K562 (cell line): ENCODE results near the gene TJP2. TPM values are rescaled to one million over a fixed set of nuclear protein-coding genes. Genes with fewer than 3 reads are reported as not detected.
A peak's percentile ranks its signal among the peaks of the same experiment; 100 is the strongest.

Experiments
- ATAC-seq: fragments of 200-7000 bp; cut with Tn5 transposase; 3 replicates; pipeline ENCODE4 v1.9.1; 2020; ENCODE audit warnings: moderate library complexity
- BruUV-seq: library from RNA; stranded (reverse); fragments of 400-500 nt; replicated peaks from 2 replicates; lab custom pipeline; 2021; lab: Mats Ljungman, UMichigan
- CTCF ChIA-PET: fragments of 300-600 bp; formaldehyde crosslinking; extraction: SDS; loops from one replicate; lab custom pipeline; 2021; ENCODE audit warnings: low intra/inter-chr PET ratio; lab: Yijun Ruan, JAX
- POLR2A ChIA-PET: fragments of 300-600, 350-650 bp; sonication (Branson Sonifier 250); formaldehyde crosslinking; extraction: SDS; loops from one replicate; lab custom pipeline; 2021; ENCODE audit warnings: antibody characterized with exemption, inconsistent platforms; lab: Yijun Ruan, JAX
- DNase-seq, 4 experiments: peaks; one replicate each; pipeline versions ENCODE4 v3.0.0 to v3.0.0-alpha.2; 2011 to 2018; ENCODE audit warnings: low spot score in 3 of 4, mixed read lengths in 3 of 4; ENCODE audit errors: extremely low read depth in 1 of 4
- FAIRE-seq: peaks from 2 replicates; lab custom pipeline; 2011; peaks lifted over from hg19 to GRCh38; lab: Jason Lieb, UNC
- H2AFZ ChIP-seq: 2 replicates; pipeline ENCODE4 v1.6.0; 2011; ENCODE audit warnings: low read depth, low read length, control low read depth, inconsistent platforms
- H3K27ac ChIP-seq: fragments of 200-600 bp; 3 replicates; pipeline ENCODE4 v1.8.0; 2011; ENCODE audit warnings: low read depth, mild to moderate bottlenecking, control low read depth, inconsistent platforms, low read length, moderate library complexity, mixed read lengths; ENCODE audit errors: extremely low read depth
- H3K27me3 ChIP-seq, 2 experiments: fragments of 300-600 bp in 1 of 2; 2 replicates in 1 of 2; 3 replicates in 1 of 2; pipeline versions ENCODE4 v1.6.0 to v1.8.0; 2011; ENCODE audit warnings: inconsistent platforms in 2 of 2, low read length in 2 of 2, mild to moderate bottlenecking in 1 of 2, mixed read lengths in 1 of 2, moderate library complexity in 1 of 2; ENCODE audit not compliant: control insufficient read depth in 2 of 2, insufficient read depth in 2 of 2
- H3K36me3 ChIP-seq: fragments of 300-600 bp; 3 replicates; pipeline ENCODE4 v1.8.0; 2011; ENCODE audit warnings: mild to moderate bottlenecking, low read length, inconsistent platforms; ENCODE audit not compliant: control insufficient read depth, insufficient read depth
- H3K4me1 ChIP-seq, 2 experiments: fragments of 200-600 bp in 1 of 2; replicated peaks in 1 of 2; 2 replicates in 1 of 2; 3 replicates in 1 of 2; pipeline versions ENCODE4 v1.5.1 to v1.8.0; 2011; ENCODE audit warnings: inconsistent platforms in 2 of 2, low read length in 2 of 2, mild to moderate bottlenecking in 1 of 2, mixed read lengths in 1 of 2, moderate library complexity in 1 of 2; ENCODE audit not compliant: control insufficient read depth in 2 of 2, insufficient read depth in 2 of 2
- H3K4me2 ChIP-seq: 2 replicates; pipeline ENCODE4 v1.6.1; 2011; ENCODE audit warnings: low read length, control low read depth, inconsistent platforms, mixed read lengths; ENCODE audit not compliant: insufficient read depth
- H3K4me3 ChIP-seq: fragments of 200-600 bp; sonication (generic), shearing (Covaris generic); 2 replicates; pipeline ENCODE4 v1.5.1; 2016; ENCODE audit warnings: control low read depth, inconsistent platforms
- H3K79me2 ChIP-seq: fragments of 200-600 bp; 3 replicates; pipeline ENCODE4 v1.8.0; 2011; ENCODE audit warnings: low read length, inconsistent platforms; ENCODE audit not compliant: control insufficient read depth, insufficient read depth
- H3K9ac ChIP-seq, 2 experiments: 2 replicates each; pipeline versions ENCODE4 v1.6.0 to v1.6.1; 2011; ENCODE audit warnings: low read depth in 2 of 2, low read length in 2 of 2, control low read depth in 1 of 2, inconsistent platforms in 1 of 2, mild to moderate bottlenecking in 1 of 2, mixed read lengths in 1 of 2; ENCODE audit not compliant: insufficient read depth in 1 of 2
- H3K9me1 ChIP-seq: one replicate; pipeline ENCODE4 v1.6.0; 2011; ENCODE audit warnings: inconsistent platforms, mild to moderate bottlenecking, low read length, moderate library complexity; ENCODE audit not compliant: control insufficient read depth, insufficient read depth
- H3K9me3 ChIP-seq: replicated peaks from 2 replicates; pipeline ENCODE4 v1.5.1; 2011; ENCODE audit warnings: low read depth, low read length, inconsistent platforms; ENCODE audit not compliant: control insufficient read depth, insufficient read depth
- H4K20me1 ChIP-seq: replicated peaks from 2 replicates; pipeline ENCODE4 v1.6.1; 2011; ENCODE audit warnings: low read length, inconsistent platforms, mixed read lengths; ENCODE audit not compliant: control insufficient read depth, insufficient read depth
- CAMTA2 ChIP-seq: fragments of 250-450 bp; sonication (Bioruptor Pico); conservative IDR thresholded peaks from 2 replicates; pipeline ENCODE4 v1.5.1; 2022
- JUN ChIP-seq, 2 experiments: sonication (generic) in 1 of 2; formaldehyde crosslinking in 1 of 2; IDR thresholded peaks; 2 replicates each; pipeline versions ENCODE4 v1.6.1 to v1.8.0; 2012 to 2022; ENCODE audit warnings: borderline replicate concordance in 2 of 2, mild to moderate bottlenecking in 2 of 2, improper control_type of control experiment in 1 of 2, low read depth in 1 of 2, low read length in 1 of 2, missing genetic modification reagents in 1 of 2
- LEF1 ChIP-seq: fragments of 450-650 bp; IDR thresholded peaks from 2 replicates; pipeline ENCODE4 v1.6.1; 2016; ENCODE audit warnings: mild to moderate bottlenecking
- RNF2 ChIP-seq: sonication (generic); IDR thresholded peaks from 2 replicates; pipeline ENCODE4 v1.6.1; 2016
- TCFL5 ChIP-seq: fragments of 250-450 bp; sonication (Bioruptor Pico); conservative IDR thresholded peaks from 2 replicates; pipeline ENCODE4 v1.6.1; 2021; ENCODE audit warnings: mild to moderate bottlenecking, moderate library complexity, matching md5 sums
- TEAD4 ChIP-seq, 2 experiments: sonication (generic) in 1 of 2; formaldehyde crosslinking in 1 of 2; IDR thresholded peaks; 2 replicates each; pipeline versions ENCODE4 v1.6.1 to v1.8.0; 2012 to 2022; ENCODE audit warnings: borderline replicate concordance in 1 of 2, inconsistent platforms in 1 of 2, low read length in 1 of 2, mild to moderate bottlenecking in 1 of 2, missing genetic modification reagents in 1 of 2
- VEZF1 ChIP-seq: fragments of 200-800 bp; sonication (Bioruptor generic); IDR thresholded peaks from 2 replicates; pipeline ENCODE4 v1.6.1; 2017; ENCODE audit warnings: missing genetic modification characterization, missing compliant biosample characterization
- YBX1 ChIP-seq: fragments of 450-650 bp; IDR thresholded peaks from 2 replicates; pipeline ENCODE4 v1.7.1; 2016; ENCODE audit warnings: mild to moderate bottlenecking
- ZFX ChIP-seq: sonication (generic); formaldehyde crosslinking; IDR thresholded peaks from 2 replicates; pipeline ENCODE4 v1.8.0; 2022; ENCODE audit warnings: mild to moderate bottlenecking, missing genetic modification reagents, moderate library complexity
- ZNF12 ChIP-seq: sonication (generic); formaldehyde crosslinking; IDR thresholded peaks from 2 replicates; pipeline ENCODE4 v1.4.0; 2020; ENCODE audit warnings: mild to moderate bottlenecking, missing genetic modification reagents
- ZNF165 ChIP-seq: fragments of 250-450 bp; sonication (Bioruptor Pico); IDR thresholded peaks from 2 replicates; pipeline ENCODE4 v1.4.0; 2020; ENCODE audit warnings: borderline replicate concordance
- ZNF785 ChIP-seq: fragments of 250-450 bp; sonication (Bioruptor Pico); IDR thresholded peaks from 2 replicates; pipeline ENCODE4 v1.4.0; 2020; ENCODE audit warnings: mild to moderate bottlenecking
- whole genome bisulfite sequencing: fragments of 100-300 bp; shearing (Covaris generic); methylation state at CpG from one replicate; pipeline ENCODE4 v1.1.6; 2016; ENCODE audit warnings: low coverage, mixed read lengths; ENCODE audit not compliant: insufficient coverage; ENCODE audit errors: missing lambda C conversion rate; 5-methylcytosine and 5-hydroxymethylcytosine counted together
- in situ Hi-C: fragments of 300-500 bp; cut with MboI; formaldehyde crosslinking; loops from 4 replicates; pipeline ENCODE4 v1.15.0; 2018; ENCODE audit warnings: inconsistent platforms, mixed read lengths
- intact Hi-C: fragments of 100-400 bp; cut with micrococcal nuclease; formaldehyde crosslinking; loops from 2 replicates; pipeline ENCODE4 v1.14.2; 2022
- polyA plus RNA-seq, 8 experiments: library from polyadenylated mRNA; depleted of rRNA in 4 of 8; stranded (reverse) in 5 of 8; unstranded in 3 of 8; fragments of >200 nt; fragmentation: Nextera tagmentation in 2 of 8; fragmentation: Illumina TruSeq in 1 of 8; extraction: Ambion mirVana in 2 of 8; extraction: Trizol in 1 of 8; gene quantifications; 2 replicates each; pipeline versions ENCODE4 v1.2.1 to v1.2.3, GENCODE V29; 2011 to 2014; ENCODE audit warnings: inconsistent platforms in 1 of 8, missing spikeins in 1 of 8
- total RNA-seq, 7 experiments: library from RNA; depleted of rRNA in 6 of 7; stranded (reverse); fragments of >200 nt in 6 of 7; fragmentation: Illumina TruSeq in 2 of 7; extraction: Trizol in 2 of 7; gene quantifications; 2 replicates each; pipeline versions ENCODE4 v1.2.1 to v1.2.3, GENCODE V29; 2011 to 2021; ENCODE audit warnings: low replicate concordance in 1 of 7
- TF ChIP-seq, protein P1 (sequence below), 2 experiments: fragments of 450-650 bp; IDR thresholded peaks; 2 replicates each; pipeline ENCODE4 v1.6.1; 2018; ENCODE audit warnings: mild to moderate bottlenecking in 2 of 2, low read depth in 1 of 2; ENCODE audit not compliant: partially characterized antibody in 2 of 2
- TF ChIP-seq, protein P2 (sequence below): sonication (generic); formaldehyde crosslinking; IDR thresholded peaks from 2 replicates; pipeline ENCODE4 v1.8.1; 2023; ENCODE audit warnings: mild to moderate bottlenecking, missing genetic modification reagents

Gene TJP2
- total and polyA plus RNA-seq, 9 of the 15 experiments (the other 6 are each of a cell fraction or from before 2014, with no cell fraction given), result 4.0 to 24.1 (median 16.8) TPM

- TF ChIP-seq, protein P1, sequence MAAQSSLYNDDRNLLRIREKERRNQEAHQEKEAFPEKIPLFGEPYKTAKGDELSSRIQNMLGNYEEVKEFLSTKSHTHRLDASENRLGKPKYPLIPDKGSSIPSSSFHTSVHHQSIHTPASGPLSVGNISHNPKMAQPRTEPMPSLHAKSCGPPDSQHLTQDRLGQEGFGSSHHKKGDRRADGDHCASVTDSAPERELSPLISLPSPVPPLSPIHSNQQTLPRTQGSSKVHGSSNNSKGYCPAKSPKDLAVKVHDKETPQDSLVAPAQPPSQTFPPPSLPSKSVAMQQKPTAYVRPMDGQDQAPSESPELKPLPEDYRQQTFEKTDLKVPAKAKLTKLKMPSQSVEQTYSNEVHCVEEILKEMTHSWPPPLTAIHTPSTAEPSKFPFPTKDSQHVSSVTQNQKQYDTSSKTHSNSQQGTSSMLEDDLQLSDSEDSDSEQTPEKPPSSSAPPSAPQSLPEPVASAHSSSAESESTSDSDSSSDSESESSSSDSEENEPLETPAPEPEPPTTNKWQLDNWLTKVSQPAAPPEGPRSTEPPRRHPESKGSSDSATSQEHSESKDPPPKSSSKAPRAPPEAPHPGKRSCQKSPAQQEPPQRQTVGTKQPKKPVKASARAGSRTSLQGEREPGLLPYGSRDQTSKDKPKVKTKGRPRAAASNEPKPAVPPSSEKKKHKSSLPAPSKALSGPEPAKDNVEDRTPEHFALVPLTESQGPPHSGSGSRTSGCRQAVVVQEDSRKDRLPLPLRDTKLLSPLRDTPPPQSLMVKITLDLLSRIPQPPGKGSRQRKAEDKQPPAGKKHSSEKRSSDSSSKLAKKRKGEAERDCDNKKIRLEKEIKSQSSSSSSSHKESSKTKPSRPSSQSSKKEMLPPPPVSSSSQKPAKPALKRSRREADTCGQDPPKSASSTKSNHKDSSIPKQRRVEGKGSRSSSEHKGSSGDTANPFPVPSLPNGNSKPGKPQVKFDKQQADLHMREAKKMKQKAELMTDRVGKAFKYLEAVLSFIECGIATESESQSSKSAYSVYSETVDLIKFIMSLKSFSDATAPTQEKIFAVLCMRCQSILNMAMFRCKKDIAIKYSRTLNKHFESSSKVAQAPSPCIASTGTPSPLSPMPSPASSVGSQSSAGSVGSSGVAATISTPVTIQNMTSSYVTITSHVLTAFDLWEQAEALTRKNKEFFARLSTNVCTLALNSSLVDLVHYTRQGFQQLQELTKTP (IDR thresholded peaks at IDR 0.05; ENCODE audit: low read depth in 1 of 2, partially characterized antibody in 2 of 2), result peak in 1 of 2 experiments; percentile 71
- TF ChIP-seq ZNF785 (CRISPR knock-in tag), result no peak
- no peak for TF ChIP-seq ZFX
- TF ChIP-seq YBX1, result no peak
- TF ChIP-seq ZNF165 (CRISPR knock-in tag), result no peak
- no peak for TF ChIP-seq TCFL5 (CRISPR knock-in tag)
Observed at GRCh38 chr9:69180200-69180599, 6.1 kb downstream of the TJP2 start (continued).

GRCh38 chr9:69180670-69181069, 6.6 kb downstream of the TJP2 start:
- H3K27ac ChIP-seq, result peak overlapping the region; percentile 42
- ATAC-seq (peak; percentile 97), DNase-seq (peak; percentile 84 to 90 (median 86)), FAIRE-seq (peak; percentile 99)
- peaks cover 73% of the 10 kb centered on the region for H3K79me2 ChIP-seq
- intact Hi-C loops (no loop called here), in situ Hi-C loops (no loop called here)
- H3K4me1 ChIP-seq, result peaks cover 15 to 36% of the 10 kb centered on the region in 2 experiments
- WGBS, result 3% methylated on average over 2 of the region's 2 CpGs
- H3K9me1 ChIP-seq, result no peaks in the 10 kb centered on the region
- H2AFZ ChIP-seq, result no peak overlapping the region
- H3K9ac ChIP-seq, result no peak overlapping the region
- peak overlapping the region; percentile 33; the same call in 1 of the 2 replicates for H3K4me2 ChIP-seq
- no peak overlapping the region for H3K4me3 ChIP-seq
- 0 out of 3 replicates have a peak, but pooled peaks cover 2% of the 10 kb centered on the region for H3K36me3 ChIP-seq
- BruUV-seq, result no TSS peak
- CTCF ChIA-PET, result no interaction called here
- no peaks in the 10 kb centered on the region for H3K9me3 ChIP-seq
- no peaks in the 10 kb centered on the region for H4K20me1 ChIP-seq
- H3K27me3 ChIP-seq, result no peaks in the 10 kb centered on the region
- POLR2A ChIA-PET, result interaction anchor here (0.6 to 1.4 kb wide), 3 partner anchors 11 to 68 kb away, joined by 3 read pairs; no protein-coding TSS in a partner anchor
- peak; percentile 77 for TF ChIP-seq VEZF1 (CRISPR knock-in tag)
- TF ChIP-seq RNF2, result peak; percentile 33; the same call in 1 of the 2 replicates
- TF ChIP-seq JUN (IDR thresholded peaks at IDR 0.05; ENCODE audit: borderline replicate concordance, low read depth, low read length), result peak; percentile 92
- TF ChIP-seq JUN (CRISPR knock-in tag; IDR thresholded peaks at IDR 0.05; ENCODE audit: borderline replicate concordance), result no peak
- peak; percentile 29; the same call in 1 of the 2 replicates for TF ChIP-seq LEF1
- TF ChIP-seq ZNF12, result no peak
- no peak for TF ChIP-seq CAMTA2 (CRISPR knock-in tag)
- TF ChIP-seq TEAD4 (IDR thresholded peaks at IDR 0.05; ENCODE audit: low read length), result peak; percentile 45
- no peak for TF ChIP-seq TEAD4 (CRISPR knock-in tag; IDR thresholded peaks at IDR 0.05; ENCODE audit: borderline replicate concordance)
- TF ChIP-seq, protein P2, sequence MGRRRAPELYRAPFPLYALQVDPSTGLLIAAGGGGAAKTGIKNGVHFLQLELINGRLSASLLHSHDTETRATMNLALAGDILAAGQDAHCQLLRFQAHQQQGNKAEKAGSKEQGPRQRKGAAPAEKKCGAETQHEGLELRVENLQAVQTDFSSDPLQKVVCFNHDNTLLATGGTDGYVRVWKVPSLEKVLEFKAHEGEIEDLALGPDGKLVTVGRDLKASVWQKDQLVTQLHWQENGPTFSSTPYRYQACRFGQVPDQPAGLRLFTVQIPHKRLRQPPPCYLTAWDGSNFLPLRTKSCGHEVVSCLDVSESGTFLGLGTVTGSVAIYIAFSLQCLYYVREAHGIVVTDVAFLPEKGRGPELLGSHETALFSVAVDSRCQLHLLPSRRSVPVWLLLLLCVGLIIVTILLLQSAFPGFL (CRISPR knock-in tag), result no peak
